ENCODE measurements around the gene ZNF217.
A peak's percentile ranks its signal among the peaks of the same experiment; 100 is the strongest.
"Not testable (repeated sequence)": the region's sequence is repeated elsewhere in the genome, so short reads cannot be mapped to it uniquely, and the experiment has no call there.

The ZNF217 gene

GRCh38 chr20:53576195-53576580, 17.5 kb downstream of the ZNF217 start:
- Mint-ChIP-seq H3K9me3 (no peaks in the 10 kb centered on the region), H3K27ac (peak overlapping the region; percentile 95), H3K27me3 (no peaks in the 10 kb centered on the region), H3K4me3 (peak overlapping the region; percentile 56), H3K36me3 (ENCODE audit: low read depth) (peaks cover 73% of the 10 kb centered on the region), H3K4me1 (peaks cover 96% of the 10 kb centered on the region)
- ATAC-seq = no peak
- DNase-seq = no peak

DNA sequence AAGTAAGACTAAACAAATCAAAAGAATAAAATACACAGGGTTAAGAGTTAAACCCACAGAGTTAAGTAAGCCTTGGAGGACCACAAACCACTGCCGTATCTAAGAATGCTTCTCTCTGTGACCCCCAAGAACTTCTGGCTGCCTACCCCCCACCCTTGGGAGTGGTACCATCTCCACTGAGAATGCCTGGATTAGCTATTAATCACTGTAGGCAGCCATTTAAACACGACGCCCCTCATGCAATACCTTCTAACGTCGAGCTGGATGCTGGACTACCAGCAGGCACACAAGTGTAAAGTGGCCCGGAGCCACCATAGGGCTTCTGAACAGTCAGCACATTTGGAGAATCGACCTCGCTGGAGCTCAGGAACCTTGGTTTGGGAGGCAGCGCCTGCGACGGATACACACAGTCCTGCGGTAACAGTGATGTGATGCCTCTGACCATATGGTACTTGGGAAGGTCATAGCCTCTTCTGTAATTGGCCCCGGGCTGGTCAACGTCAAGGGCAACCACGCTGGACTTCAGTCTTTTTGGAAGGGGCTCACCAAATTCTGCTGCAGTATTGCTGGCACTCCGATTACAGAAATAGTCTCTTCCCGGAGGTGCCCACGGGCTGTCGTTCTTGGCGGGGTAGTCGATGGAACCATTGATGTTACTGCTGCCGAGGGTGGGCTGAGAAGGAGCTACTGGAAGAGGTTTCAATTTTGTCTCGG, 18.0 kb downstream of the ZNF217 start:
- H3K9me3 Mint-ChIP-seq = no peaks in the 10 kb centered on the region
- H3K4me3 Mint-ChIP-seq = peak overlapping the region; percentile 56
- no peaks in the 10 kb centered on the region for H3K27me3 Mint-ChIP-seq
- ATAC-seq = no peak
- H3K27ac Mint-ChIP-seq = peak overlapping the region; percentile 95
- peaks cover 73% of the 10 kb centered on the region for H3K36me3 Mint-ChIP-seq (ENCODE audit: low read depth)
- DNase-seq = no peak
- peaks cover 96% of the 10 kb centered on the region for H3K4me1 Mint-ChIP-seq

- Mint-ChIP-seq H3K27ac (peak overlapping the region; percentile 95), H3K9me3 (no peaks in the 10 kb centered on the region), H3K4me3 (no peak overlapping the region), H3K27me3 (no peaks in the 10 kb centered on the region), H3K4me1 (peaks cover 92% of the 10 kb centered on the region), H3K36me3 (ENCODE audit: low read depth) (peaks cover 70% of the 10 kb centered on the region)
- ATAC-seq (no peak), DNase-seq (no peak)
Observed at GRCh38 chr20:53574819-53575218, 18.8 kb downstream of the ZNF217 start.

GRCh38 chr20:53574259-53574789, 19.3 kb downstream of the ZNF217 start:
- H3K9me3 Mint-ChIP-seq = no peaks in the 10 kb centered on the region
- H3K4me1 Mint-ChIP-seq = peaks cover 90% of the 10 kb centered on the region
- H3K36me3 Mint-ChIP-seq (ENCODE audit: low read depth) = peaks cover 74% of the 10 kb centered on the region
- DNase-seq = no peak
- no peak for ATAC-seq
- H3K27ac Mint-ChIP-seq = peak overlapping the region; percentile 95
- H3K4me3 Mint-ChIP-seq = no peak overlapping the region
- H3K27me3 Mint-ChIP-seq = no peaks in the 10 kb centered on the region

GRCh38 chr20:53571555-53572286, 21.9 kb downstream of the ZNF217 start:
- DNase-seq (no peak), ATAC-seq (no peak)
- peaks cover 66% of the 10 kb centered on the region for H3K4me1 Mint-ChIP-seq
- no peaks in the 10 kb centered on the region for H3K27me3 Mint-ChIP-seq
- peaks cover 74% of the 10 kb centered on the region for H3K36me3 Mint-ChIP-seq (ENCODE audit: low read depth)
- H3K27ac Mint-ChIP-seq = peak overlapping the region; percentile 35
- no peaks in the 10 kb centered on the region for H3K9me3 Mint-ChIP-seq
- no peak overlapping the region for H3K4me3 Mint-ChIP-seq

DNA sequence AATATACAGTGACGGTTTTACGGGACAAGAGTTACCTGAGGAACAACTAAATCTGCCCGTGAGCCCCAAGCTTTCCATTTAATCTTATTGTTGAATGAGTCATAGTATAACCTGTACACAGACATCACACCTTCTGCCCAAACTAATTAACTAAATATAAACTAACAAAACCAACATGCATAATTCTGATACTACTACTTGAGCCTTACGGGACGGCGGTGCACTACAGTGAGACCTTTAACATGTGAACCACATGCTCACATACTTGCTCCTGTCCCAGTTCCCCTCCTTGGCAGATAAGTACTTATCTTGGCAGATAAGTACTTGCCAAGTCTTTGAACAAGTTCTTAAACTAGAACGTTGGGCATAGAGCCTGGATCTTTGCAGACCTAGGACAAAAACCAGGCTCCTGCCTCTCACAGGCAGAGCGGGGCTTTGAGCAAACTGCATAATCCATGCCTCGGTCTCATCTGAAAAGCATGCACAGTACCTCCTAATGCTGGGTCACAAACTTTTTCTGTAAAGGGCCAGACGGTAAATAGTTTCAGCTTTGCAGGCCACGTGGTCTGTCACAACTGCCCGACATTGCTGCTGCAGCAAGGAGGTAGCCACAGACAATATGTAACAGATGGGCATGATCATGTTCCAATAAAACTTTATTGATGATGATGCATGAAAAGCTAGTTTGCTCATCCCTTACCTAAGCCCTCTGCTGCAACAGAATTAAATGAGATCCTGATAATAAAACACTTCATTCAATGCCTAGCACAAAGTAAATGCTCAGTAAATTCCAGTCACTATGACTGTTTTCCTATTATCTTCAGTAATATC, 23.0 kb downstream of the ZNF217 start:
- ATAC-seq = peak; percentile 26
- Mint-ChIP-seq H3K4me3 (no peak overlapping the region), H3K27ac (peak overlapping the region; percentile 59)

DNA sequence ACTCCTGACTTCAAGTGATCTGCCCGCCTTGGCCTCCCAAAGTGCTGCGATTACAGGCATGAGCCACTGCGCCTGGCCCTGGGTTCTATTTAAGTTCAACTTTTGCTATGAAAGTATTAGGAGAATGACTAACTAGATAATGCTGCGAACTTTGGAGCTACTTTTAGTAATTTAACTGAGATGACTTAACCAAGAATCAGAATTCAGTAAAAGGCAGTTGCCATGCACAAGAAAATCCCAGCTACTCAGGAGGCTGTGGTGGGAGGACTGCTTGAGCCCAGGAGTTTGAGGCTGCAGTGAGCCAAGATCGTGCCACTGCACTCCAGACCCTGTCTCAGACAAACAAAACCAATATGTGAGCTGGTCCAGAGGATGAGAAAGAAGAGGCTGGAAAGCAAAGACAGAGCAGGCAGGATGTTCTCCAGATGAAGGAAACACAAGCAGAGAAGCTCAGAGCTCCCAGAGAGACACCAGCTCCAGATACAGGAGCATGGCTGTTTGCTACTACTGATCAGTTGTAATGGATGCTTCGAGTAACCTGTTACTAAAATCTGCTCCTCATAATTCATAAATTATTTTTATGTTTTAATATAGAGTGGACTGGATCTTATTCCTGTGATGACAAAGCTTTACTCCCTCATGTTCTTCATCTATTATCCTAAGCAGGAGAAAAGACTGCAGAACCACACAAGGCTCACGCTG, 23.9 kb downstream of the ZNF217 start:
- Mint-ChIP-seq H3K9me3 (no peaks in the 10 kb centered on the region), H3K4me1 (peaks cover 46% of the 10 kb centered on the region), H3K36me3 (ENCODE audit: low read depth) (peaks cover 62% of the 10 kb centered on the region)

More for the DNA sequence above, 23.0 kb downstream of the ZNF217 start:
- peaks cover 69% of the 10 kb centered on the region for H3K36me3 Mint-ChIP-seq (ENCODE audit: low read depth)
- H3K4me1 Mint-ChIP-seq = peaks cover 55% of the 10 kb centered on the region
- H3K27me3 Mint-ChIP-seq = no peaks in the 10 kb centered on the region
- no peak for DNase-seq
- no peaks in the 10 kb centered on the region for H3K9me3 Mint-ChIP-seq

DNA sequence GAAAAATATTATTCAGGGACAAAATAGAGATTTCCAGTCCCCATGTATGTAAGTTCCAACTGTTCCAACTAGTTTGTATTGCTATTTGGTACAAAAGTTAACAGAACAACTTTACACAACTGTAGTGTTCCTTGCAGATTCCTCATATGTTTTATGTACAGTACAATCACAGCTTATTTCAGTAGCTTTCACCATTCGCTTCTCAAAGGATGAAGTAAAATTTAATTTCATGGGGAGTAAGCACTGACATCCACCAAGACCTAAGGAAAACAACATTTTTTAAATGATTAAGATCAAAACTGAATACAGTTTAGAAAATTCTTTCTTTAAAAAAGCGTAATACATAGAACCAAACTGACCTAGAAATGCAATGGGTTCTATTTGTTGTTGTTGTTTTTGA, 24.6 kb downstream of the ZNF217 start:
- ATAC-seq = no peak
- H3K27ac Mint-ChIP-seq = no peak overlapping the region
- peaks cover 40% of the 10 kb centered on the region for H3K4me1 Mint-ChIP-seq
- no peak overlapping the region for H3K4me3 Mint-ChIP-seq
- H3K36me3 Mint-ChIP-seq (ENCODE audit: low read depth) = peaks cover 55% of the 10 kb centered on the region
- H3K9me3 Mint-ChIP-seq = no peaks in the 10 kb centered on the region
- no peaks in the 10 kb centered on the region for H3K27me3 Mint-ChIP-seq
- DNase-seq = no peak

More for the DNA sequence above, 23.9 kb downstream of the ZNF217 start:
- Mint-ChIP-seq H3K4me3 (no peak overlapping the region), H3K27me3 (no peaks in the 10 kb centered on the region), H3K27ac (no peak overlapping the region)
- ATAC-seq = no peak
- no peak for DNase-seq

GRCh38 chr20:53568351-53568750, 25.3 kb downstream of the ZNF217 start:
- Mint-ChIP-seq H3K27me3 (no peaks in the 10 kb centered on the region), H3K9me3 (no peaks in the 10 kb centered on the region), H3K4me1 (peaks cover 36% of the 10 kb centered on the region), H3K36me3 (ENCODE audit: low read depth) (peaks cover 52% of the 10 kb centered on the region), H3K27ac (peak overlapping the region; percentile 3), H3K4me3 (no peak overlapping the region)
- no peak for DNase-seq
- no peak for ATAC-seq

- Mint-ChIP-seq H3K4me1 (peaks cover 28% of the 10 kb centered on the region), H3K27ac (no peak overlapping the region), H3K9me3 (no peaks in the 10 kb centered on the region), H3K4me3 (no peak overlapping the region), H3K36me3 (ENCODE audit: low read depth) (peaks cover 48% of the 10 kb centered on the region), H3K27me3 (no peaks in the 10 kb centered on the region)
- DNase-seq (no peak), ATAC-seq (no peak)
Observed at GRCh38 chr20:53567379-53567917, 26.2 kb downstream of the ZNF217 start.

DNA sequence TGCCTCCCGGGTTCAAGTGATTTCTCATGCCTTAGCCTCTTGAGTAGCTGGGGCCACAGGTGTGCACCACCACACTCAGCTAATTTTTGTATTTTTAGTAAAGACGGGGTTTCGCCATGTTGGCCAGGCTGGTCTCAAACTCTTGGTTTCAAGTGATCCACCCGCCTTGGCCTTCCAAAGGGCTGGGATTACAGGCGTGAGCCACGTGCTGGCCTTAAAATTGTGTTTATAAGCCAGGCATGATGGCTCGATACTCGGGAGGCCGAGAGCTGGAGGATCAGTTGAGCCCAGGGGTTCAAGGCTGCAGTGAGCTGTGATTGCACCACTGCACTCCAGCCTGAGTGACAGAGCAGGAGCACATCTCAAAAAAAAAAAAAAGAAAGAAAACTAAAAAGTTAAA, 27.0 kb downstream of the ZNF217 start:
- DNase-seq, ATAC-seq, H3K27ac Mint-ChIP-seq, H3K4me3 Mint-ChIP-seq, H3K27me3 Mint-ChIP-seq, H3K9me3 Mint-ChIP-seq: not testable (repeated sequence)
- Mint-ChIP-seq H3K4me1 (peaks cover 20% of the 10 kb centered on the region), H3K36me3 (ENCODE audit: low read depth) (peaks cover 39% of the 10 kb centered on the region)

DNA sequence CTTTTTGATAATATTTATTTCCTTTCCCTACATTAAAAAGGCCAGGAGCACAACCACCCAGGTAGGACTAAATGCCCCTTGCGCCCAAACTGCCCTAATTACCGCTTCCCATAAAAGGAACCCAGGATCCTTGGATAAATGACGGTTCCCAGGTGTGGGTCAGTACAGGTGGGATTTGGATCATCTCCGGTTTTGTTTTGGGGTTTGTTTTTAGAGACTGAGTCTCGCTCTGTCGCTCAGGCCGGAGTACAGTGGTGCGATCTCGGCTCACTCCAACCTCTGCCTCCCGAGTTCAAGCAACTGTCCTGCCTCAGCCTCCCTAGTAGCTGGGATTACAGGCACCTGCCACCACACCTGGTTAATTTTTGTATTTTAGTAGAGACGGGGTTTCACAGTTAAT, 28.4 kb downstream of the ZNF217 start:
- H3K27ac Mint-ChIP-seq = peak overlapping the region; percentile 22

GRCh38 chr20:53562104-53562764, 31.4 kb downstream of the ZNF217 start:
- not testable (repeated sequence) for H3K27ac Mint-ChIP-seq; ATAC-seq; H3K4me1 Mint-ChIP-seq; H3K9me3 Mint-ChIP-seq; H3K27me3 Mint-ChIP-seq; H3K4me3 Mint-ChIP-seq; H3K36me3 Mint-ChIP-seq (ENCODE audit: low read depth); DNase-seq

More for the DNA sequence above, 28.4 kb downstream of the ZNF217 start:
- Mint-ChIP-seq H3K36me3 (ENCODE audit: low read depth) (peaks cover 28% of the 10 kb centered on the region), H3K4me1 (peaks cover 9% of the 10 kb centered on the region), H3K4me3 (no peak overlapping the region), H3K9me3 (no peaks in the 10 kb centered on the region), H3K27me3 (no peaks in the 10 kb centered on the region)
- no peak for DNase-seq
- ATAC-seq = no peak

Measured in activated naive CD8-positive, alpha-beta T cell treated with anti-CD3 and anti-CD28 coated beads, Interleukin-2, amount 50 U/mL, for 24 hours (primary cell).